Astrocyte of the cerebellum (primary cell): Measurements from ENCODE around the gene ATG10.

Source experiments
- DNase-seq: peaks from one replicate; pipeline ENCODE4 v3.0.0-alpha.2; 2011; ENCODE audit warnings: low read depth
- H3K4me3 ChIP-seq: 2 replicates; pipeline ENCODE4 v1.5.1; 2011; ENCODE audit warnings: mild to moderate bottlenecking, low read depth, low read length, moderate library complexity
- CTCF ChIP-seq: IDR thresholded peaks from 2 replicates; pipeline ENCODE4 v1.5.1; 2012; ENCODE audit warnings: low read length, low read depth, moderate library complexity, mild to moderate bottlenecking; ENCODE audit errors: missing control alignments
- in situ Hi-C: cut with HindIII; loops from 2 replicates; pipeline ENCODE4 v1.10.0; 2017; ENCODE audit warnings: low sequenced_read_pairs

ATG10 gene

GRCh38 chr5:82154776-82155175 is 183.0 kb downstream of the ATG10 start:
- in situ Hi-C loops: no loop called here
- DNase-seq: no peak
- no peak for TF ChIP-seq CTCF
- no peak overlapping the region for H3K4me3 ChIP-seq

GRCh38 chr5:82155305-82155704 is 183.5 kb downstream of the ATG10 start:
- no peak overlapping the region for H3K4me3 ChIP-seq
- in situ Hi-C loops: no loop called here
- no peak for DNase-seq
- TF ChIP-seq CTCF: no peak

- H3K4me3 ChIP-seq: no peak overlapping the region
- no peak for DNase-seq
- no peak for TF ChIP-seq CTCF
- in situ Hi-C loops: no loop called here
These were observed 185.1 kb downstream of the ATG10 start for GRCh38 chr5:82156874-82157273.

GRCh38 chr5:82158755-82159413 is 187.1 kb downstream of the ATG10 start:
- in situ Hi-C loops: no loop called here
- TF ChIP-seq CTCF: no peak
- H3K4me3 ChIP-seq: no peak overlapping the region
- no peak for DNase-seq

- no peak overlapping the region for H3K4me3 ChIP-seq
- TF ChIP-seq CTCF: no peak
- no peak for DNase-seq
- in situ Hi-C loops: no loop called here
These were observed 189.1 kb downstream of the ATG10 start for GRCh38 chr5:82160948-82161347.

GRCh38 chr5:82162573-82162972 is 190.8 kb downstream of the ATG10 start:
- DNase-seq: no peak
- no peak for TF ChIP-seq CTCF
- in situ Hi-C loops: no loop called here
- no peak overlapping the region for H3K4me3 ChIP-seq
